H1 (cell line): ENCODE results near the gene SLC2A4. TPM values are rescaled to one million over a fixed set of nuclear protein-coding genes. Genes with fewer than 3 reads are reported as not detected.

Experiments used
- CTCF ChIA-PET: fragments of 300-600 bp; sonication (Branson Sonifier 250); formaldehyde crosslinking; loops from one replicate; lab custom pipeline; 2021; ENCODE audit not compliant: partially characterized antibody; lab: Charles Lee
- POLR2A ChIA-PET: fragments of 300-600 bp; sonication (Branson Sonifier 250); formaldehyde crosslinking; loops from one replicate; lab custom pipeline; 2021; ENCODE audit warnings: inconsistent platforms; ENCODE audit not compliant: partially characterized antibody; lab: Charles Lee
- DNase-seq, 2 experiments: peaks; one replicate each; pipeline versions ENCODE4 v3.0.0 to v3.0.0-alpha.2; 2010 to 2022; ENCODE audit warnings: low spot score in 2 of 2, low read depth in 1 of 2, mixed read lengths in 1 of 2
- FAIRE-seq: peaks from 2 replicates; lab custom pipeline; 2011; peaks lifted over from hg19 to GRCh38; lab: Jason Lieb, UNC
- H2AFZ ChIP-seq: 2 replicates; pipeline ENCODE4 v1.8.1; 2012; ENCODE audit warnings: low read length, inconsistent platforms
- H2AK5ac ChIP-seq: 2 replicates; pipeline ENCODE4 v1.6.1; 2013; ENCODE audit warnings: low read depth, low read length
- H2BK120ac ChIP-seq: replicated peaks from 2 replicates; pipeline ENCODE3; 2013; ENCODE audit warnings: low read depth, low read length, inconsistent platforms
- H2BK12ac ChIP-seq: 2 replicates; pipeline ENCODE4 v1.6.1; 2013; ENCODE audit warnings: low read depth, low read length
- H2BK15ac ChIP-seq: 2 replicates; pipeline ENCODE4 v1.6.1; 2013; ENCODE audit warnings: low read length
- H2BK20ac ChIP-seq: 2 replicates; pipeline ENCODE4 v1.6.1; 2013; ENCODE audit warnings: low read length
- H2BK5ac ChIP-seq: 2 replicates; pipeline ENCODE4 v1.6.1; 2013; ENCODE audit warnings: low read depth, low read length
- H3K14ac ChIP-seq: 2 replicates; pipeline ENCODE4 v1.6.1; 2013; ENCODE audit warnings: inconsistent platforms; ENCODE audit not compliant: insufficient read length
- H3K18ac ChIP-seq: 2 replicates; pipeline ENCODE4 v1.6.1; 2013; ENCODE audit warnings: low read length; ENCODE audit errors: extremely low read depth
- H3K23ac ChIP-seq: 2 replicates; pipeline ENCODE4 v1.6.1; 2013; ENCODE audit warnings: inconsistent platforms; ENCODE audit not compliant: insufficient read length
- H3K23me2 ChIP-seq: 2 replicates; pipeline ENCODE4 v1.6.1; 2013; ENCODE audit warnings: low read depth, low read length
- H3K27ac ChIP-seq: 2 replicates; pipeline ENCODE4 v1.6.1; 2011; ENCODE audit warnings: low read depth, low read length, inconsistent platforms
- H3K27me3 ChIP-seq, 4 experiments: replicated peaks in 1 of 4; 1 replicate in 1 of 4; 2 replicates in 3 of 4; pipeline versions ENCODE4 v1.6.1 to v1.8.1; 2011 to 2013; ENCODE audit warnings: low read length in 3 of 4, mild to moderate bottlenecking in 3 of 4, inconsistent platforms in 2 of 4, mixed read lengths in 2 of 4, moderate library complexity in 1 of 4; ENCODE audit not compliant: control insufficient read depth in 3 of 4, insufficient read depth in 3 of 4; ENCODE audit errors: extremely low read depth in 1 of 4
- H3K36me3 ChIP-seq, 4 experiments: 2 replicates each; pipeline versions ENCODE4 v1.6.1 to v1.8.1; 2011 to 2013; ENCODE audit warnings: mild to moderate bottlenecking in 4 of 4, low read length in 3 of 4, moderate library complexity in 2 of 4, control low read depth in 1 of 4, inconsistent platforms in 1 of 4; ENCODE audit not compliant: insufficient read depth in 4 of 4, control insufficient read depth in 2 of 4
- H3K4ac ChIP-seq: replicated peaks from 2 replicates; pipeline ENCODE3; 2013; ENCODE audit warnings: low read length, low read depth, mixed read lengths, inconsistent platforms; ENCODE audit not compliant: insufficient read length
- H3K4me1 ChIP-seq, 4 experiments: replicated peaks in 1 of 4; 1 replicate in 1 of 4; 2 replicates in 3 of 4; pipeline versions ENCODE4 v1.6.1 to v1.8.1; 2011 to 2013; ENCODE audit warnings: low read length in 3 of 4, inconsistent platforms in 2 of 4, mixed read lengths in 1 of 4; ENCODE audit not compliant: insufficient read depth in 4 of 4, control insufficient read depth in 3 of 4
- H3K4me2 ChIP-seq, 2 experiments: 2 replicates each; pipeline versions ENCODE4 v1.6.1 to v1.8.1; 2011 to 2013; ENCODE audit warnings: low read depth in 2 of 2, low read length in 2 of 2, control low read depth in 1 of 2, inconsistent platforms in 1 of 2, mild to moderate bottlenecking in 1 of 2; ENCODE audit not compliant: insufficient read depth in 1 of 2
- H3K4me3 ChIP-seq, 4 experiments: fragments of 200-600, 300-600 bp in 1 of 4; sonication (generic), shearing (Covaris generic), sonication (Bioruptor Twin) in 1 of 4; 2 replicates each; pipeline versions ENCODE4 v1.5.1 to v1.8.1; 2011 to 2016; ENCODE audit warnings: low read length in 4 of 4, low read depth in 3 of 4, control low read depth in 2 of 4, inconsistent platforms in 2 of 4, mild to moderate bottlenecking in 2 of 4, mixed read lengths in 1 of 4, moderate library complexity in 1 of 4; ENCODE audit not compliant: insufficient read depth in 2 of 4; ENCODE audit errors: extremely low read depth in 1 of 4
- H3K56ac ChIP-seq: replicated peaks from 2 replicates; pipeline ENCODE3; 2013; ENCODE audit warnings: low read depth, mild to moderate bottlenecking, mixed read lengths, low read length, inconsistent platforms; ENCODE audit not compliant: insufficient read length
- H3K79me1 ChIP-seq: 2 replicates; pipeline ENCODE4 v1.6.1; 2013; ENCODE audit warnings: low read depth, low read length, control low read depth
- H3K79me2 ChIP-seq, 2 experiments: 2 replicates each; pipeline versions ENCODE4 v1.6.1 to v1.8.1; 2012 to 2013; ENCODE audit warnings: low read length in 2 of 2, mild to moderate bottlenecking in 2 of 2, inconsistent platforms in 1 of 2; ENCODE audit not compliant: insufficient read depth in 2 of 2, control insufficient read depth in 1 of 2
- H3K9ac ChIP-seq, 4 experiments: replicated peaks in 1 of 4; 1 replicate in 1 of 4; 2 replicates in 3 of 4; pipeline versions ENCODE4 v1.6.1 to v1.8.1; 2011 to 2013; ENCODE audit warnings: low read depth in 3 of 4, low read length in 3 of 4, control low read depth in 2 of 4, mild to moderate bottlenecking in 2 of 4, moderate library complexity in 2 of 4, inconsistent platforms in 1 of 4; ENCODE audit errors: extremely low read depth in 1 of 4
- H3K9me3 ChIP-seq, 2 experiments: 2 replicates each; pipeline versions ENCODE4 v1.6.1 to v1.8.1; 2012 to 2013; ENCODE audit warnings: mild to moderate bottlenecking in 2 of 2, moderate library complexity in 2 of 2, control low read depth in 1 of 2, inconsistent platforms in 1 of 2, low read depth in 1 of 2, low read length in 1 of 2, mixed read lengths in 1 of 2; ENCODE audit not compliant: insufficient read depth in 2 of 2
- H4K20me1 ChIP-seq, 2 experiments: replicated peaks in 1 of 2; 2 replicates each; pipeline versions ENCODE3 to v1.8.1; 2011 to 2013; ENCODE audit warnings: inconsistent platforms in 2 of 2, low read length in 2 of 2, mild to moderate bottlenecking in 1 of 2; ENCODE audit not compliant: insufficient read depth in 2 of 2, control insufficient read depth in 1 of 2
- H4K5ac ChIP-seq: 2 replicates; pipeline ENCODE4 v1.6.1; 2013; ENCODE audit warnings: low read length, low read depth, mixed read lengths, inconsistent platforms; ENCODE audit not compliant: insufficient read length
- H4K8ac ChIP-seq: 2 replicates; pipeline ENCODE4 v1.8.0; 2013; ENCODE audit warnings: mild to moderate bottlenecking, moderate library complexity, low read length, inconsistent platforms; ENCODE audit not compliant: insufficient read depth; ENCODE audit errors: extremely low read depth
- H4K91ac ChIP-seq: replicated peaks from 2 replicates; pipeline ENCODE3; 2013; ENCODE audit warnings: low read length, mixed read lengths, inconsistent platforms; ENCODE audit not compliant: insufficient read length
- KDM1A ChIP-seq: fragments of 200-600, 300-600 bp; sonication (generic); IDR thresholded peaks from 2 replicates; pipeline ENCODE4 v1.7.1; 2016; ENCODE audit warnings: mild to moderate bottlenecking, low read length, borderline replicate concordance
- POLR2AphosphoS5 ChIP-seq: IDR thresholded peaks from 2 replicates; pipeline ENCODE4 v1.6.1; 2011; ENCODE audit warnings: low read depth, low read length
- SRF ChIP-seq: IDR thresholded peaks from 2 replicates; pipeline ENCODE4 v1.6.1; 2011; ENCODE audit warnings: mild to moderate bottlenecking, low read depth, low read length, moderate library complexity
- TAF7 ChIP-seq: optimal IDR thresholded peaks from 2 replicates; pipeline ENCODE3; 2011; ENCODE audit warnings: low read depth, mild to moderate bottlenecking, inconsistent platforms, low read length, moderate library complexity, borderline replicate concordance
- WGBS, 2 experiments: shearing (Covaris generic) in 1 of 2; methylation state at CpG; one replicate each; pipeline versions ENCODE4 v1.1.6 to v1.1.7; 2013 to 2015; ENCODE audit warnings: low lambda C conversion rate in 2 of 2, mixed read lengths in 2 of 2, inconsistent platforms in 1 of 2, low coverage in 1 of 2, missing lambda C conversion rate in 1 of 2; ENCODE audit not compliant: insufficient replicate concordance in 2 of 2, insufficient coverage in 1 of 2, insufficient read length in 1 of 2; ENCODE audit errors: extremely low coverage in 1 of 2, missing lambda C conversion rate in 1 of 2; 5-methylcytosine and 5-hydroxymethylcytosine counted together
- polyA plus RNA-seq, 7 experiments: library from polyadenylated mRNA; depleted of rRNA in 3 of 7; stranded (reverse) in 5 of 7; unstranded in 2 of 7; fragments of >200 nt in 5 of 7; fragments of 200-250 nt in 2 of 7; gene quantifications; 1 replicate in 5 of 7; 2 replicates in 1 of 7; 4 replicates in 1 of 7; pipeline versions ENCODE4 v1.2.1 to v1.2.3, GENCODE V29; 2011 to 2013; ENCODE audit warnings: missing spikeins in 2 of 7, mixed read lengths in 2 of 7
- total RNA-seq: library from RNA; stranded (reverse); fragmentation: NEBNext Ultra II Directional; extraction: Animal tissue kit (Norgen Biotek cat#: 25700); gene quantifications from 2 replicates; pipeline ENCODE4 v1.2.1, GENCODE V29; 2021
- TF ChIP-seq, protein P1 (sequence below): IDR thresholded peaks from 2 replicates; pipeline ENCODE4 v1.6.1; 2012; ENCODE audit warnings: low read length, inconsistent platforms
- TF ChIP-seq, protein P2 (sequence below): IDR thresholded peaks from 2 replicates; pipeline ENCODE4 v1.6.1; 2011; ENCODE audit warnings: low read length, improper control_type of control experiment
- TF ChIP-seq, protein P3 (sequence below): IDR thresholded peaks from 2 replicates; pipeline ENCODE4 v1.6.1; 2012; ENCODE audit warnings: inconsistent platforms

Gene SLC2A4
- total and polyA plus RNA-seq, 2 of the 8 experiments (the other 6 are each of a cell fraction or from before 2014, with no cell fraction given) = 5.7 to 6.9 TPM

DNA sequence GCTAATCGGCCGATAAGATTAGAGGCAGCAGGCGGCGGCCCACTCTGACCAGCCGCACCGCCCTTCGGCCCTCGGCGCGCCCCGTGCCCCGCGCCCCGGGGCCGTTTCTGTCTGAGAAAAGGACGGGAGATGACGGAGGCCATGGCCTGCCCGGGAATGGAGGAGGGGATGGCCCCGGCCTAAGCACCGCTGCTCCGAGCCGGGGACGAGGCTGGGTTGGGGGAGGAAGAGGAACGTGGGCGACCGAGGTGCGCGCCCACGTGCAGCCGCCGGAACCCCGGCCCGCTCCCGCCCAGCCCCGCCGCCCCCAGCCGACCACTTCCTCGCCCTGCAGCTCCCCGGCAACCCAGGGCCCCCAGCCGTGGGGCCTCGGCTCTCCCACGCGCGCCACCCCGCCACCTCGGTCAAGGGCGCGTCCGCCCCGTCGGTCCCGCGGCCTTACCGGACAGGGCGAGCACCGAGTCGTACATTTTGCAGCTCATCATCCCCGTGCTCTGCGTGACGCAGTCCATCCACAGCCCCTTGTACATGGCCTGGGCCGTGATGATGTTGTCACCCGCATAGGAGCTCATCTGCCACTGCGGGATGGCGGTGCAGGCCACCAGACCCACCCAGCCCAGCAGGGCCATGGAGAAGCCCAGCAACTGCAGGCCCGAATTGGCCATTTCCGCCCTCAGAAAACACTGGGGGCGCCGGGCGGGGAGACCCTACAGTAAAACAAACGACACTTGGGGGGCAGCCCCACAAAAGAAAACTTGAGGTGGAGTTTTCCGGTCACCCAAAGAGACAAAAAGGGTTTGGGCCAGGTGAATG lies 19.9 kb upstream of the SLC2A4 start:
- H2AK5ac ChIP-seq = peak overlapping the region; percentile 99; the same call in 1 of the 2 replicates
- H3K56ac ChIP-seq = peak overlapping the region; percentile 61
- H3K18ac ChIP-seq = peak overlapping the region; percentile 87
- peak overlapping the region; percentile 91 to 97 for H3K4me2 ChIP-seq
- peaks cover 5 to 15% (median 6%) of the 10 kb centered on the region in 4 experiments; a peak in 6 of 7 replicates for H3K4me1 ChIP-seq
- H3K27ac ChIP-seq = peak overlapping the region; percentile 91
- ChIA-PET POLR2A (interaction anchor here (0.5 to 13.7 kb wide), 24 partner anchors 9 to 663 kb away, joined by 3 to 159 read pairs (median 6); partner anchors contain the start of genes ACADVL, CTDNEP1, DLG4 and DVL2), CTCF (interaction anchor here (1.0 to 1.5 kb wide), 3 partner anchors 10 to 48 kb away, joined by 3 to 4 read pairs (median 4); partner anchors contain the start of gene CTDNEP1)
- no peak overlapping the region for H3K23ac ChIP-seq
- H4K91ac ChIP-seq = peak overlapping the region; percentile 95
- DNase-seq = peak in 1 of 2 experiments; percentile 60
- H2BK5ac ChIP-seq = peak overlapping the region; percentile 98
- H2AFZ ChIP-seq = no peak overlapping the region
- no peak for FAIRE-seq
- no peak overlapping the region for H2BK120ac ChIP-seq
- peak overlapping the region; percentile 73 for H3K14ac ChIP-seq
- H3K36me3 ChIP-seq = peaks cover 0 to 31% (median 12%) of the 10 kb centered on the region in 4 experiments; a peak in 5 of 8 replicates
- H3K79me2 ChIP-seq = peaks cover 0 to 31% of the 10 kb centered on the region in 2 experiments; a peak in 2 of 4 replicates
- H3K9ac ChIP-seq = peak overlapping the region; percentile 94 to 98 (median 98)
- WGBS, 2 experiments = 1% methylated on average over 50 of the region's 71 CpGs; no CpG with 5 or more reads in 1 of the 2 experiments
- H4K8ac ChIP-seq = peak overlapping the region; percentile 98
- H3K4ac ChIP-seq = peak overlapping the region; percentile 96
- H4K20me1 ChIP-seq = peaks cover 6 to 11% of the 10 kb centered on the region in 2 experiments
- H3K23me2 ChIP-seq = peaks cover 13% of the 10 kb centered on the region
- H3K9me3 ChIP-seq = no peaks in the 10 kb centered on the region
- no peak overlapping the region for H2BK15ac ChIP-seq
- peak overlapping the region; percentile 98 for H2BK12ac ChIP-seq
- H3K27me3 ChIP-seq = no peaks in the 10 kb centered on the region
- peak overlapping the region; percentile 67 for H4K5ac ChIP-seq
- H3K79me1 ChIP-seq = peaks cover 9% of the 10 kb centered on the region
- H3K4me3 ChIP-seq = peak overlapping the region; percentile 93 to 98 (median 96)
- no peak overlapping the region for H2BK20ac ChIP-seq
- TF ChIP-seq, protein P1, sequence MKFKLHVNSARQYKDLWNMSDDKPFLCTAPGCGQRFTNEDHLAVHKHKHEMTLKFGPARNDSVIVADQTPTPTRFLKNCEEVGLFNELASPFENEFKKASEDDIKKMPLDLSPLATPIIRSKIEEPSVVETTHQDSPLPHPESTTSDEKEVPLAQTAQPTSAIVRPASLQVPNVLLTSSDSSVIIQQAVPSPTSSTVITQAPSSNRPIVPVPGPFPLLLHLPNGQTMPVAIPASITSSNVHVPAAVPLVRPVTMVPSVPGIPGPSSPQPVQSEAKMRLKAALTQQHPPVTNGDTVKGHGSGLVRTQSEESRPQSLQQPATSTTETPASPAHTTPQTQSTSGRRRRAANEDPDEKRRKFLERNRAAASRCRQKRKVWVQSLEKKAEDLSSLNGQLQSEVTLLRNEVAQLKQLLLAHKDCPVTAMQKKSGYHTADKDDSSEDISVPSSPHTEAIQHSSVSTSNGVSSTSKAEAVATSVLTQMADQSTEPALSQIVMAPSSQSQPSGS = no peak
- TF ChIP-seq, protein P2, sequence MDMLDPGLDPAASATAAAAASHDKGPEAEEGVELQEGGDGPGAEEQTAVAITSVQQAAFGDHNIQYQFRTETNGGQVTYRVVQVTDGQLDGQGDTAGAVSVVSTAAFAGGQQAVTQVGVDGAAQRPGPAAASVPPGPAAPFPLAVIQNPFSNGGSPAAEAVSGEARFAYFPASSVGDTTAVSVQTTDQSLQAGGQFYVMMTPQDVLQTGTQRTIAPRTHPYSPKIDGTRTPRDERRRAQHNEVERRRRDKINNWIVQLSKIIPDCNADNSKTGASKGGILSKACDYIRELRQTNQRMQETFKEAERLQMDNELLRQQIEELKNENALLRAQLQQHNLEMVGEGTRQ = no peak
- TF ChIP-seq KDM1A (no peak), POLR2AphosphoS5 (peak; percentile 99), SRF (no peak), TAF7 (peak; percentile 70)
- TF ChIP-seq, protein P3, sequence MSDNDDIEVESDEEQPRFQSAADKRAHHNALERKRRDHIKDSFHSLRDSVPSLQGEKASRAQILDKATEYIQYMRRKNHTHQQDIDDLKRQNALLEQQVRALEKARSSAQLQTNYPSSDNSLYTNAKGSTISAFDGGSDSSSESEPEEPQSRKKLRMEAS = peak; percentile 21
